Measurements from ENCODE around the gene RCAN2.

RCAN2 gene

GRCh38 chr6:46500382-46500781 lies 9.1 kb upstream of the RCAN2 start:
- TF ChIP-seq REST (IDR thresholded peaks at IDR 0.05; ENCODE audit: insufficient read depth in 1 of 2, low read depth in 2 of 2, low read length in 2 of 2), result no peak
- no peak for TF ChIP-seq TAF1 (IDR thresholded peaks at IDR 0.05; ENCODE audit: borderline replicate concordance, insufficient read depth, low read length)
- no peak for TF ChIP-seq SIN3A (IDR thresholded peaks at IDR 0.05; ENCODE audit: borderline replicate concordance, insufficient read depth, low read length)
- TF ChIP-seq FOXP2 (optimal IDR thresholded peaks at IDR 0.05; ENCODE audit: borderline replicate concordance, extremely low read depth, extremely low read length, insufficient read depth), result no peak
- TF ChIP-seq POLR2AphosphoS5 (IDR thresholded peaks at IDR 0.05; ENCODE audit: low read depth, low read length), result no peak

- TF ChIP-seq FOXP2 (optimal IDR thresholded peaks at IDR 0.05; ENCODE audit: borderline replicate concordance, extremely low read depth, extremely low read length, insufficient read depth) (no peak), REST (IDR thresholded peaks at IDR 0.05; ENCODE audit: insufficient read depth in 1 of 2, low read depth in 2 of 2, low read length in 2 of 2) (no peak), POLR2AphosphoS5 (IDR thresholded peaks at IDR 0.05; ENCODE audit: low read depth, low read length) (no peak), TAF1 (IDR thresholded peaks at IDR 0.05; ENCODE audit: borderline replicate concordance, insufficient read depth, low read length) (no peak), SIN3A (IDR thresholded peaks at IDR 0.05; ENCODE audit: borderline replicate concordance, insufficient read depth, low read length) (no peak)
Measured at GRCh38 chr6:46491628-46492547, 639 bp upstream of the RCAN2 start.

- TF ChIP-seq SIN3A (IDR thresholded peaks at IDR 0.05; ENCODE audit: borderline replicate concordance, insufficient read depth, low read length) (no peak), POLR2AphosphoS5 (IDR thresholded peaks at IDR 0.05; ENCODE audit: low read depth, low read length) (no peak)
Measured at GRCh38 chr6:46490425-46491200, 636 bp downstream of the RCAN2 start.

- TF ChIP-seq REST (IDR thresholded peaks at IDR 0.05; ENCODE audit: insufficient read depth in 1 of 2, low read depth in 2 of 2, low read length in 2 of 2) (no peak), SIN3A (IDR thresholded peaks at IDR 0.05; ENCODE audit: borderline replicate concordance, insufficient read depth, low read length) (no peak), TAF1 (IDR thresholded peaks at IDR 0.05; ENCODE audit: borderline replicate concordance, insufficient read depth, low read length) (no peak), FOXP2 (optimal IDR thresholded peaks at IDR 0.05; ENCODE audit: borderline replicate concordance, extremely low read depth, extremely low read length, insufficient read depth) (no peak), POLR2AphosphoS5 (IDR thresholded peaks at IDR 0.05; ENCODE audit: low read depth, low read length) (no peak)
Measured at GRCh38 chr6:46486181-46486580, 5.1 kb downstream of the RCAN2 start.

- TF ChIP-seq POLR2AphosphoS5 (IDR thresholded peaks at IDR 0.05; ENCODE audit: low read depth, low read length), result no peak
- no peak for TF ChIP-seq TAF1 (IDR thresholded peaks at IDR 0.05; ENCODE audit: borderline replicate concordance, insufficient read depth, low read length)
- no peak for TF ChIP-seq SIN3A (IDR thresholded peaks at IDR 0.05; ENCODE audit: borderline replicate concordance, insufficient read depth, low read length)
Measured at GRCh38 chr6:46484081-46484820, 7.0 kb downstream of the RCAN2 start.

Measured in PFSK-1 (cell line).